Stomach smooth muscle (tissue), 2 donors: ENCODE results near the gene UNC13D.
"Not testable (repeated sequence)": the region's sequence is repeated elsewhere in the genome, so short reads cannot be mapped to it uniquely, and the experiment has no call there.

Experiments
- H3K27ac ChIP-seq: one replicate; pipeline ENCODE4 v1.7.0; 2013; ENCODE audit warnings: mild to moderate bottlenecking, low read length, inconsistent platforms
- H3K27me3 ChIP-seq, 2 donors: one replicate each; pipeline ENCODE4 v1.7.0; 2013; ENCODE audit warnings: low read length in 2 of 2; ENCODE audit not compliant: insufficient read depth in 2 of 2, control insufficient read depth in 1 of 2
- H3K36me3 ChIP-seq, 2 donors: one replicate each; pipeline ENCODE4 v1.7.0; 2013; ENCODE audit warnings: low read length in 2 of 2; ENCODE audit not compliant: control insufficient read depth in 2 of 2, insufficient read depth in 2 of 2
- H3K4me1 ChIP-seq: one replicate; pipeline ENCODE4 v1.7.0; 2013; ENCODE audit warnings: low read length; ENCODE audit not compliant: control insufficient read depth, insufficient read depth
- H3K4me3 ChIP-seq, 2 donors: one replicate each; pipeline ENCODE4 v1.7.0; 2013; ENCODE audit warnings: low read length in 2 of 2
- H3K9ac ChIP-seq, 2 donors: one replicate each; pipeline ENCODE4 v1.7.0; 2013; ENCODE audit warnings: low read length in 2 of 2, mild to moderate bottlenecking in 1 of 2
- H3K9me3 ChIP-seq, 2 donors: one replicate each; pipeline ENCODE4 v1.7.0; 2013; ENCODE audit warnings: low read length in 2 of 2; ENCODE audit not compliant: control insufficient read depth in 2 of 2
- donor health status: healthy.
- donor health status: Pancreatic carcinoma.

UNC13D gene

DNA sequence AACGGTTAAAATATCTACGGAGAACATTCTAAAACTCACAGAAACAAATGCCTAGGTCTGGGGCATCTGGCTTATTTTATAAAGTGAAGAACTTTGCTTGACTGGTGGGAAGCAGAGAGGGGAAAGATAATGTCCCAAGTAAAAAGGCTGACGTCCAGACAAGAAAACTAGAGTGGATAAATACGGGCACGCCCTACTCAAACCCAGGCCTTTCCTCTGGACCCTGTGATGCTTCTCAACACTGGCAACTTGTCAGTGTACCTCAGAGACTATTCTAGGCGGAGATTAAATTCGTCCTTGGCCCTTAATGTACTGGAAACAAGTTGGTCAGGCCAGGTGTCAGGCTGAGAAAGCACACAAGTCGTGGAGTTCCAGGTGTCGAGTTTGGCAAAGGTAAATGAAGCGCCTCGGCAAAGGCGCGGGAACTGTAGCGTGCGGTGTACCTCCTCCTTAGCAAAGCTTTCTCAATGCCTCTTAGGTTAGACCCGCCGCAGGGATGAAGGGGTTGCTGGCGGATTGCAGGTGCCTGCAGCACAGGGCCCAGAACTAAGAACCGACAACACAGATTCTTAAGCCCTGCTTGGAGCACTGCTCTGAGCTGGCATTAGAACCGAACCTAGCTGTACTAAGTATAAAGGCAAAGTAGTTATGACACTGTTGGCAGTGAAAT lies 60.3 kb downstream of the UNC13D start:
- H3K4me3 ChIP-seq = peak overlapping the region; percentile 57 to 79
- peaks cover 19% of the 10 kb centered on the region for H3K4me1 ChIP-seq
- no peaks in the 10 kb centered on the region for H3K9me3 ChIP-seq
- H3K27me3 ChIP-seq = no peaks in the 10 kb centered on the region
- H3K36me3 ChIP-seq = no peaks in the 10 kb centered on the region
- peak overlapping the region; percentile 99 for H3K27ac ChIP-seq
- H3K9ac ChIP-seq = peak overlapping the region; percentile 88 to 89

DNA sequence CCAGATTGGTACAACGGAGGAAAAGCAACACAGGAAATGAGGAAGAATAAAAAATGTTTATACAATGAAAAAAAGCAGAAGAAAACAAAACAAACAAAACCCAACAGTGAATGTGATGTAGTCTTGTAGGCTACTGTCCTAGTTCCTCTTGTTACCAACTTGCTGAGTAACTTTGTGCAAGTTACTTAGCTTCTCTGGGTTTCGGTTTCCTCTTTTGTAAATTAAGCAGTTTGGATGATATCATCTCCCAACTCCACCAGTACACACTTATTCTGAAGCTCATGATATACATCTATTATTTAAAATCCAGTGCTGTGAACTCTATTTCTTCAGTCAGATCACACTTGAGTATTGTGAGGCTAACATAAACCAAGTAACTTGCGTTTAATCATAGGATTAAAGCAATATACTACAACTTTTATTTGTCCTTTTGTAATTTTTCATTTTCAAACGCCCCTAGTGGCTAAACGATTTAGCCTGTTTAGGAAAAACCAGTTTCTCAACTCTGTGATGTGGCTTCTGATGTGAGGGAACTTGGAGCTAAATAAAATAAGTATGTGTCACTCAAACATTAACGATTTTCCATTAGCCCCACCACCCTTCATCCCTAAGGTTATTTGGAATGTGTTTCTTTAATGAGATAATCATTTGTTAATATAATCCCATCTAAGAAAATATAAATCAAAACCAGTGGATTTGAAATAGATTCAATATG lies 61.0 kb downstream of the UNC13D start:
- peak overlapping the region; percentile 99 for H3K27ac ChIP-seq
- peaks cover 6 to 7% of the 10 kb centered on the region in 2 donors for H3K36me3 ChIP-seq
- H3K4me1 ChIP-seq = peaks cover 19% of the 10 kb centered on the region
- no peaks in the 10 kb centered on the region for H3K27me3 ChIP-seq
- no peaks in the 10 kb centered on the region for H3K9me3 ChIP-seq
- no peak overlapping the region for H3K4me3 ChIP-seq
- H3K9ac ChIP-seq = peak overlapping the region; percentile 88 to 89

DNA sequence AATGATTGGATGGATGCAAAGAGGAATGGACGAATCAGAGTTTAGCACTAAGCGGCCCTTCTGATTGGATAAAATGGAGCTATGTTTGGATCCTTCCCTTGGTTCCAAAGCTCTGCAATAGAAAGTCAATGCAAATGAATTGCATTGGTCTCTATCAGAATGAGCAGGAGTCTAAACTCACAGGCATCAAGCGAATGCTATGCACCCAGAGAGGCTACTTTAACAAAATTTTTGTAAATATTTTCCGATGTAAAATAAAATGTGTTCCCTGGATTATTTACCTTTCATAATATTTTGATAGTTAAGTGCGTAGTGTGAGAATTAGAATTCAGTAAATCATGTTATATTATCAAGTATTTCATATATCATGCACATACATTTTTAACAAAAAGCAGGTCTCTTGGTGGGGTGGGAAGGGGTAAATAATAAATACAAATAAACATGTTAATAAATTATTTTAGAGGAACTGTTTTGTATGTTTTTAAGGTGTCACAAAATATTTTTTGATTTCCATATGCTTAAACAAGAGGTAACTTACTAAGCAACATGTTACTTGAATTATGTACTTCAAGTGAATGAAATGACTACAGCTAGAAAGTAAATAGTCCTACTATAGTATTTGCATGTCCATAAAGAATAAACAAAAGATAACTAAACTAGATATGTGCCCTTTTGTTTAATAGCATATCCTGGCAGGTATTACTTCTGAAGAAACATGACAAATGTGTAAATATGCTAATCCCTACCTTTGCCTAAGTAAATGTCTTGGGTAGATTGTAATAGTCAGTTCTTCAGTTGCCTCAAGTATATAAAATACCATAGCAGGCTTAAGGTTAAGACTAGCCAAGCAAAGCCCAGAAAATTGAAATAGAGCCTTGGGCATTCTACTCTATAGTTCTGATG lies 64.0 kb downstream of the UNC13D start:
- no peaks in the 10 kb centered on the region for H3K27me3 ChIP-seq
- peaks cover 21 to 34% of the 10 kb centered on the region in 2 donors for H3K36me3 ChIP-seq
- H3K9ac ChIP-seq = no peak overlapping the region
- H3K27ac ChIP-seq = no peak overlapping the region
- H3K9me3 ChIP-seq = no peaks in the 10 kb centered on the region
- H3K4me3 ChIP-seq = peak overlapping the region in 1 of 2 donors; percentile 89
- H3K4me1 ChIP-seq = peaks cover 29% of the 10 kb centered on the region

DNA sequence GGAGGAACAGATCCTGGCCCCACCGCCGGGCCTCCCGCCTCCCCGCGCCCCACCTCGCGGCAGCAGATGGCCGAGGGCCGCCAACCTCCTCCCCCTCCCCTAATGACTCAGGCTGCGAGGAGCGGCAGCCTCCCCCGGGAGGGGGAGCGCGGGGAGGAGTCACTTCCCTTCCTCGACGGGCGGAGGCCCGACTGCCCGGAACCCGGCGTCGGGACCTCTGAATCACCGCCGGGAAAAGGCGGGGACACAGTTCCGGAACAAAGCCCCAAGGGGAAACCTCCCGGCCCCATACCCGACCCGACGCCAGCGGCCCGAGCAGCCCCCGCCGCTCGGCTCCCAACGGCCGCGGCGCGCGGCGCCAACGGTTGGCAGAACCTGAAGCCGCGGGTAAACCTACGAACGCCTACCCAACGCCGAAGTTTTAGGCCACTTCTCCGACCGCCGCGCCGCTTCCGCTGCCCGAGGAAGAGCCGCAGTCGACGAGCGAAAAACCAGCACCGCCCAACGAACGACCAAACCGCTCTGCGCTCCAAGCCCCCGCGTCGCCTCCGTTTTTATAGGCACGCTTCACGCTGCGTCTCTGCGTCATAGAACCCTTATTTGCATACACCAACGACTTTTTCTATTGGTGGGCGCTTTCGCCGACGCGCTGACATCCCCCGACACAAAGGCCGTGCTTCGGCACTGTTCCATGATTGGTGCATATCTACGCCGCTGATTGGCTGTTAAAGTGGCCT lies 64.8 kb downstream of the UNC13D start:
- H3K27ac ChIP-seq = peak overlapping the region; percentile 97
- peaks cover 29 to 42% of the 10 kb centered on the region in 2 donors for H3K36me3 ChIP-seq
- H3K4me1 ChIP-seq = peaks cover 34% of the 10 kb centered on the region
- no peaks in the 10 kb centered on the region for H3K27me3 ChIP-seq
- no peaks in the 10 kb centered on the region for H3K9me3 ChIP-seq
- peak overlapping the region; percentile 89 to 98 for H3K4me3 ChIP-seq
- peak overlapping the region; percentile 97 for H3K9ac ChIP-seq

DNA sequence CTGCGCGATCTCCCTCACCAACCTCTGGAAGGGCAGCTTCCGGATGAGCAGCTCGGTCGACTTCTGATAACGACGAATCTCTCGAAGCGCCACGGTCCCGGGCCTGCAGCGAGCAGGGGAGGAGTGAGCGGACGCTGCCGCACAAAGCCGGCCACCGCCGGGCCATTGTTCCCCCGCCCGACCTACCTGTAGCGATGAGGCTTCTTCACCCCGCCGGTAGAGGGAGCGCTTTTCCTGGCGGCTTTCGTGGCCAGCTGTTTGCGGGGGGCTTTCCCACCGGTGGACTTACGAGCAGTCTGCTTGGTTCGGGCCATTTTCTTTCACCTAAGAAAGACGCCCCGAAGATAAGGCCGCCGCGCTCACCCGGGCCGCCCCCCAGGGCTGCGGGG lies 65.3 kb downstream of the UNC13D start:
- peak overlapping the region; percentile 89 to 98 for H3K4me3 ChIP-seq
- H3K27ac ChIP-seq = peak overlapping the region; percentile 97
- peak overlapping the region; percentile 97 for H3K9ac ChIP-seq
- H3K27me3 ChIP-seq = no peaks in the 10 kb centered on the region
- peaks cover 32 to 47% of the 10 kb centered on the region in 2 donors for H3K36me3 ChIP-seq
- no peaks in the 10 kb centered on the region for H3K9me3 ChIP-seq
- peaks cover 29% of the 10 kb centered on the region for H3K4me1 ChIP-seq

DNA sequence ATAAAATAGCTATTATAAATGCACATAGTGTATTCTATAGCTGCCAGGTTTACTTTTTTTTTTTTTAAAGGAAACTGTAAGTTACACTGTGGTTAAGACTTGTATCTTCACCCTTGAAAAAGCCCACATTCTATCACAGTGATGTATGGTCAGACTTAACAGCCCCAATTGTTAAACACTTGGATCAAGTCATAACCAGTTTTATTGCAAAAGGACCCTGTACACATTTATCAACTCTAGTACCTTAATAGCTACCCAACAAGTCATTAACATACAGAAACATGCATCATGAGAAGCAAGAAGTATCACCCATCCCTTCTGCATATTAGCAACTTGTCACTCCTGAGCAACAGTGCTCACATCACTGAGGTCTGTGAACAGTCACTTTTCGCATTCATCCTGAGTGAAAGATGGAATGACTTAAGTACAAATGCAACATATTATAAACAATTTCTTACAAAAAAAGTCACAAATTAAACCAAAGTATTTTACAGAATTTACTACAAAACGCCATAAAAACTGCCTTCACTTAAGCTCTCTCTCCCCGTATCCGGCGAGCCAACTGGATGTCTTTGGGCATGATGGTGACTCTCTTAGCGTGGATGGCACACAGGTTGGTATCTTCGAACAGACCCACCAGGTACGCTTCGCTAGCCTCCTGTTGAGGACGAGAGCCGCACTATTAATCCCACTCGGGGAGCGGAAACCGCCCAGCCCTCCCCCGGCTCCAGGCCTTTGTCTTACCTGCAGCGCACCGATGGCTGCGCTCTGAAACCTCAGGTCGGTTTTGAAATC lies 65.9 kb downstream of the UNC13D start:
- not testable (repeated sequence) for H3K9me3 ChIP-seq, H3K27me3 ChIP-seq
- peak overlapping the region; percentile 97 for H3K27ac ChIP-seq
- peak overlapping the region; percentile 89 to 98 for H3K4me3 ChIP-seq
- H3K4me1 ChIP-seq = peaks cover 26% of the 10 kb centered on the region
- H3K9ac ChIP-seq = peak overlapping the region; percentile 97
- peaks cover 32 to 47% of the 10 kb centered on the region in 2 donors for H3K36me3 ChIP-seq

DNA sequence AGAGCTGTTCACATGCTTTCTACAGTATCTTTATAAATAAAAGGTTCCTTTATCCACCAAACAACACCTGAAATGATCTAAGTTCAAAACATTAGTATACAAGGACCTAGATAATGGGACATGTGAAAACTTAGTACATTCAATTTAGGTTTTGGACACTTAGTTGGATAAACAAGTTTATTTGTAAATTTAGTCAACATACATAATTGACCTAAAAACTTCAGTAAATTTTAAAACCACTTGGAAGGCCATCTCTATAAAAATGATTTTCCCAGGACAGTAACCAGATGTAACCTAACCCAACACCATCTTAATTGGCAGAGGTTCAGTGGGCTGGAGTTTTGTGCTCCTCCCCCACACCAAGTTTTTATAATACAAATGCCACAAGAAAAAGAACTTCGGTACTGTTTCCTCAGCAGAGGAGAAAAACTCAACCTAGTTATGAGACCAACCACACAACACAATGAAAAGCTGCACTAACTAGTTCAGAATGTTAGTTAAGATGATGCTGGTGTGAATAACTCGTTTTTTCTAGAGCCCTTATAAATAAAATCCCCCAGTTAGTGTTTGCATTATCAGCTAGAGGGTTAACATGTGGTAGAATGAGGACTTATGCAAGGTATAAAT lies 66.8 kb downstream of the UNC13D start:
- Histone ChIP-seq H3K36me3 (peaks cover 32 to 47% of the 10 kb centered on the region in 2 donors), H3K9me3 (no peaks in the 10 kb centered on the region), H3K27me3 (no peaks in the 10 kb centered on the region), H3K27ac (no peak overlapping the region), H3K4me1 (peaks cover 26% of the 10 kb centered on the region), H3K9ac (peak overlapping the region in 1 of 2 donors; percentile 97), H3K4me3 (peak overlapping the region; percentile 89 to 98)
